Measurements from ENCODE around the gene CNTFR.

Gene CNTFR

GRCh38 chr9:34551751-34552605, 37.5 kb downstream of the CNTFR start:
- Mint-ChIP-seq H3K27me3 (ENCODE audit: low read depth) (peaks cover 35% of the 10 kb centered on the region), H3K4me3 (no peak overlapping the region), H3K4me1 (peaks cover 36% of the 10 kb centered on the region), H3K27ac (no peak overlapping the region), H3K36me3 (ENCODE audit: low read depth) (peaks cover 6% of the 10 kb centered on the region), H3K9me3 (no peaks in the 10 kb centered on the region)
- TF ChIP-seq CTCF (IDR thresholded peaks at IDR 0.05; ENCODE audit: unreplicated experiment in 3 of 3): no peak

- H3K27me3 Mint-ChIP-seq (ENCODE audit: low read depth): peaks cover 38% of the 10 kb centered on the region
- H3K27ac Mint-ChIP-seq: no peak overlapping the region
- peaks cover 30% of the 10 kb centered on the region for H3K4me1 Mint-ChIP-seq
- no peaks in the 10 kb centered on the region for H3K9me3 Mint-ChIP-seq
- no peak for TF ChIP-seq CTCF (IDR thresholded peaks at IDR 0.05; ENCODE audit: unreplicated experiment in 3 of 3)
- no peaks in the 10 kb centered on the region for H3K36me3 Mint-ChIP-seq (ENCODE audit: low read depth)
- no peak overlapping the region for H3K4me3 Mint-ChIP-seq
These were observed 38.7 kb downstream of the CNTFR start for GRCh38 chr9:34550681-34551270.

GRCh38 chr9:34550016-34550680, 39.4 kb downstream of the CNTFR start:
- Mint-ChIP-seq H3K27ac (no peak overlapping the region), H3K27me3 (ENCODE audit: low read depth) (peaks cover 44% of the 10 kb centered on the region), H3K36me3 (ENCODE audit: low read depth) (no peaks in the 10 kb centered on the region), H3K4me3 (no peak overlapping the region), H3K4me1 (peaks cover 24% of the 10 kb centered on the region), H3K9me3 (no peaks in the 10 kb centered on the region)
- TF ChIP-seq CTCF (IDR thresholded peaks at IDR 0.05; ENCODE audit: unreplicated experiment in 3 of 3): no peak

- no peaks in the 10 kb centered on the region for H3K36me3 Mint-ChIP-seq (ENCODE audit: low read depth)
- no peak overlapping the region for H3K4me3 Mint-ChIP-seq
- H3K27ac Mint-ChIP-seq: peak overlapping the region in 1 of 3 experiments; percentile 30
- peaks cover 16% of the 10 kb centered on the region for H3K4me1 Mint-ChIP-seq
- H3K27me3 Mint-ChIP-seq (ENCODE audit: low read depth): peaks cover 40% of the 10 kb centered on the region
- no peak for TF ChIP-seq CTCF (IDR thresholded peaks at IDR 0.05; ENCODE audit: unreplicated experiment in 3 of 3)
- no peaks in the 10 kb centered on the region for H3K9me3 Mint-ChIP-seq
These were observed 40.2 kb downstream of the CNTFR start for GRCh38 chr9:34549407-34549732.

GRCh38 chr9:34547960-34548611, 41.4 kb downstream of the CNTFR start:
- H3K4me3 Mint-ChIP-seq: no peak overlapping the region
- H3K36me3 Mint-ChIP-seq (ENCODE audit: low read depth): no peaks in the 10 kb centered on the region
- no peaks in the 10 kb centered on the region for H3K9me3 Mint-ChIP-seq
- peak overlapping the region in 2 of 3 experiments; percentile 23 to 32 for H3K27ac Mint-ChIP-seq
- H3K27me3 Mint-ChIP-seq (ENCODE audit: low read depth): peaks cover 40% of the 10 kb centered on the region
- peak; percentile 91 to 98 (median 94) for TF ChIP-seq CTCF (IDR thresholded peaks at IDR 0.05; ENCODE audit: unreplicated experiment in 3 of 3)
- peaks cover 10% of the 10 kb centered on the region for H3K4me1 Mint-ChIP-seq

Measured in nephron (organoid).